ENCODE measurements around the gene RPS6KA1. TPM values are rescaled to one million over a fixed set of nuclear protein-coding genes. Genes with fewer than 3 reads are reported as not detected.

Gene RPS6KA1
- total and polyA plus RNA-seq, 9 of the 15 experiments (the other 6 are each of a cell fraction or from before 2014, with no cell fraction given): 2.4 to 61.0 (median 35.5) TPM

DNA sequence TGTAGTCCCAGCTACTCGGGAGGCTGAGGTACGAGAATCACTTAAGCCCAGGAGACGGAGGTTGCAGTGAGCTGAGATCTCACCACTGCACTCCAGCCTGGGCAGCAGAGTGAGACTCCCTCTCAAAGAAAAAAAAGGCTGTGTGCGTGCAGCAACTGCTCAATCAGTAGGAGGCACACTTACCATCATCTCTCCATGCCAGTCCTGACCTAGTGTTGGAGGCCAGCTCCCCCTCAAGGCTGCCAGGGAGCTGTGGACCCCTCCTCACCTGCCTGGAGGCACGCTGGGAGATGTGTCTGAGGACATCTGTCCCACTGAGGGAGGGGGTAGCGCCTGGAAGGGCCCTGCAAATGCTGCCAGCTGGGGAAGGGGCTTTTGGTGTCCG, 11.9 kb downstream of the RPS6KA1 start (continued):
- TF ChIP-seq, protein P1, sequence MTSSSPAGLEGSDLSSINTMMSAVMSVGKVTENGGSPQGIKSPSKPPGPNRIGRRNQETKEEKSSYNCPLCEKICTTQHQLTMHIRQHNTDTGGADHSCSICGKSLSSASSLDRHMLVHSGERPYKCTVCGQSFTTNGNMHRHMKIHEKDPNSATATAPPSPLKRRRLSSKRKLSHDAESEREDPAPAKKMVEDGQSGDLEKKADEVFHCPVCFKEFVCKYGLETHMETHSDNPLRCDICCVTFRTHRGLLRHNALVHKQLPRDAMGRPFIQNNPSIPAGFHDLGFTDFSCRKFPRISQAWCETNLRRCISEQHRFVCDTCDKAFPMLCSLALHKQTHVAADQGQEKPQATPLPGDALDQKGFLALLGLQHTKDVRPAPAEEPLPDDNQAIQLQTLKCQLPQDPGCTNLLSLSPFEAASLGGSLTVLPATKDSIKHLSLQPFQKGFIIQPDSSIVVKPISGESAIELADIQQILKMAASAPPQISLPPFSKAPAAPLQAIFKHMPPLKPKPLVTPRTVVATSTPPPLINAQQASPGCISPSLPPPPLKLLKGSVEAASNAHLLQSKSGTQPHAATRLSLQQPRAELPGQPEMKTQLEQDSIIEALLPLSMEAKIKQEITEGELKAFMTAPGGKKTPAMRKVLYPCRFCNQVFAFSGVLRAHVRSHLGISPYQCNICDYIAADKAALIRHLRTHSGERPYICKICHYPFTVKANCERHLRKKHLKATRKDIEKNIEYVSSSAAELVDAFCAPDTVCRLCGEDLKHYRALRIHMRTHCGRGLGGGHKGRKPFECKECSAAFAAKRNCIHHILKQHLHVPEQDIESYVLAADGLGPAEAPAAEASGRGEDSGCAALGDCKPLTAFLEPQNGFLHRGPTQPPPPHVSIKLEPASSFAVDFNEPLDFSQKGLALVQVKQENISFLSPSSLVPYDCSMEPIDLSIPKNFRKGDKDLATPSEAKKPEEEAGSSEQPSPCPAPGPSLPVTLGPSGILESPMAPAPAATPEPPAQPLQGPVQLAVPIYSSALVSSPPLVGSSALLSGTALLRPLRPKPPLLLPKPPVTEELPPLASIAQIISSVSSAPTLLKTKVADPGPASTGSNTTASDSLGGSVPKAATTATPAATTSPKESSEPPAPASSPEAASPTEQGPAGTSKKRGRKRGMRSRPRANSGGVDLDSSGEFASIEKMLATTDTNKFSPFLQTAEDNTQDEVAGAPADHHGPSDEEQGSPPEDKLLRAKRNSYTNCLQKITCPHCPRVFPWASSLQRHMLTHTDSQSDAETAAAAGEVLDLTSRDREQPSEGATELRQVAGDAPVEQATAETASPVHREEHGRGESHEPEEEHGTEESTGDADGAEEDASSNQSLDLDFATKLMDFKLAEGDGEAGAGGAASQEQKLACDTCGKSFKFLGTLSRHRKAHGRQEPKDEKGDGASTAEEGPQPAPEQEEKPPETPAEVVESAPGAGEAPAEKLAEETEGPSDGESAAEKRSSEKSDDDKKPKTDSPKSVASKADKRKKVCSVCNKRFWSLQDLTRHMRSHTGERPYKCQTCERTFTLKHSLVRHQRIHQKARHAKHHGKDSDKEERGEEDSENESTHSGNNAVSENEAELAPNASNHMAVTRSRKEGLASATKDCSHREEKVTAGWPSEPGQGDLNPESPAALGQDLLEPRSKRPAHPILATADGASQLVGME (CRISPR knock-in tag; IDR thresholded peaks at IDR 0.05): no peak
- peak; percentile 83 for TF ChIP-seq ZNF121 (CRISPR knock-in tag; conservative IDR thresholded peaks at IDR 0.05)
- TF ChIP-seq ZNF224 (CRISPR knock-in tag; IDR thresholded peaks at IDR 0.05): no peak
- no peak for TF ChIP-seq SRSF3 (IDR thresholded peaks at IDR 0.05; ENCODE audit: insufficient read depth, low read length)
- TF ChIP-seq ZFPM2 (CRISPR knock-in tag; IDR thresholded peaks at IDR 0.05): no peak
- no peak for TF ChIP-seq ZNF316 (IDR thresholded peaks at IDR 0.05)
